GM19043 (cell line): Measurements from ENCODE around the gene VAV3.

Experiments
- ATAC-seq: cut with Tn5 transposase; IDR thresholded peaks from one replicate; pipeline ENCODE4 v1.9.1; 2021; ENCODE audit warnings: low read depth; ENCODE audit not compliant: unreplicated experiment

The VAV3 gene

DNA sequence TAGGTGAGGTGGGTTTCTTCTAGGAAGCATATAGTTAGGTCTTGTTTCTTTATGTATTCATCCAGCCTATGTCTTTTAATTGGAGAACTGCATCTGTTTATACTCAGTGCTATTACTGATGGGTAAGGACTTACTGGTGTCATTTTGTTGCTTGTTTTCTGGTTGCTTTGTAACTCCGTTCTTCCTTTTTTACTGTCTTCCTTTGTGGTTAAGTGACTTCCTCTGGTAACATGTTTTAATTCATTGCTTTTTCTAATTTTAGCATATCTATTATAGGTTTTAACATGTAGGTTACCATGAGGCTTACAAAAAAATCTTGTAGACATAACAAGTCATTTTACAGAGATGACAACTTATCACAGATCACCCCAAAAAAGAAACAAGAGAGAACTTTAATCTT, 160.8 kb downstream of the VAV3 start:
- ATAC-seq: no peak

DNA sequence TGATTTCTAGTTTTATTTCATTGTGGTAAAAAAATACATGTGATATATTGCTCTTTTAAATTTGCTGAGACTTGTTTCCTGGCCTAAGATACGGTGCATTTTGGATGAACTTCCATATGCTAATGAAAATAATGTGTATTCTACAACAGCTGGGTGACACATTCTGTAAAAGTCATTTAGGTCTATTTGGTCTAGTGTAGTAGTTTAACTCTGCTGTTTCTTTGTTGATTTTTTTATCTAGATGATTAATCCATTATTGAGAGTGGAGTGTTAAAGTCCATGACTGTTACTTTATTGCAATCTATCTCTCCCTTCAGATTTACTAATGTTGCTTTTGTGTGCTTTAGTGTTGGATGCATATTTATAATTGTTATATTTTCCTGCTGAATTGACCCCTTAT, 161.4 kb downstream of the VAV3 start:
- no peak for ATAC-seq

DNA sequence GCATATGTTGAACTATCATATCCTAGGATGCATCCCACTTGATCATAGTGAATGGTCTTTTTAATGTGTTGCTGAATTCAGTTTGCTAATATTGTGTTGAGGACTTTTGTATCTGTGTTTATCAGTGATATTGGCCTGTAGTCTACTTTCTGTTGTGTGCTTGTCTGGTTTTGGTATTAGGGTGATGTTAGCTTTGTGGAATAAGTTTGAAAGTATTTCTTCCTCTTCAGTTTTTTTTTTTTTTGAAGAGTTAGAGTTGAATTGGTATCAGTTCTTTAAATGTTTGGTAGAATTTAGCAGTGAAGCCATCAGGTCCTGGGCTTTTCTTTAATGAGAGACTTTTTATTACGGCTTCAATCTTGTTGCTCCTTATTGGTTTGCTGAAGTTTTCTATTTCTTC, 162.3 kb downstream of the VAV3 start:
- no peak for ATAC-seq

DNA sequence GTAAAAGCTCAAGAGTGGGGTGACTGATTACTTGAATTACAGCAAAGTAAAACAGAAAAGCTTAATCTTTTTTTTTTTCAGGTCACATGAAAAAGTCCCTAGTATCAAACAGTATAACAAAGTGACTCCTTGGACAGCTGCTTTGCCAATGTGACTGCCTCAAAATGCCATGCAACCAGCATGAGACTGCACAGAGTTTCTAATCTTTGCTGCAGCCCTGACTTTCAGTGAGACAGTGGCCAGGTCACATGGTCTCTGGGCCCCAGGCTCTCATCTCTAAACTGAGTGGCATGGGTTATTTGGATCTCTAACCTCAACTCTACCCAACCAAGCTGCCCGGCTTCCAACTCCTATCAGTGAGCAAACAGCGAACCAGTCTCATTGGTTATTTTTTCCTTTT, 169.0 kb downstream of the VAV3 start:
- ATAC-seq: no peak

DNA sequence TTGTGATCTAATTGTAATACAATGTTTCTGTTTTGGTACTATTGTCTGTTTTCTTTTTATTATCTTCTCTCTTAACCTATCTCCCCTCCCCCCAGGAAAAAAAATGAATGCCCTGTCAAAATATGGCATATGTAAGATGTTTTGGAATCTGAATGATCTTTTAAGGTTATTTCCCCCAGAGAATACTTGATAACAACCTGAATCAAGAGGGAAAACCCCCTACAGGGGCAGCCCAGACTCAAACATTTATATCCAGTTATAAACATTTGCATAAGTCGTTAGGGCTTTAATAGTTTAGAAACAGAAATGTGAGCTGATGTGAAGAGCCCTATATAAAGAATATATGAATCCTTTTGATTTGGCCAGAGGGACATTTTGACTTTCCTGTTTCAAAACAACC, 169.5 kb downstream of the VAV3 start:
- no peak for ATAC-seq

DNA sequence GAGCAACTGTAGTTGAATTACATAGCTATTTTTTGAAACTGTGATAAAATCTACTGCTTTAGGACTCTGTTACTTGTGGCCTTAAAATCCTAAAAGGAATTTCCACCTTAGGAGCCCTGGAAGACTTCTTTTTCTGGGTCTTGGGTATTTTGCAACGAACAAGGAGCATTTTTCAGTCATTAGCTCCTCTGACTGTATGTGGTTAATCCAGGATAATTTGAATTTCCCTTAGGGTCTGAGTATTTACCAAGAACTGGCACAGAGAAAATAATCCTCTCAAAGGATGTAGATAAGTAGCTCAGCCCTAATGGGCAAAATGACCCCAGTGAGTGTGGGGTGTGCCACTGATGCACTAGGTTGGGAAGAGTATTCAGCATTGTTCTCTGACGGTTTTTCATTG, 170.4 kb downstream of the VAV3 start:
- ATAC-seq: no peak

DNA sequence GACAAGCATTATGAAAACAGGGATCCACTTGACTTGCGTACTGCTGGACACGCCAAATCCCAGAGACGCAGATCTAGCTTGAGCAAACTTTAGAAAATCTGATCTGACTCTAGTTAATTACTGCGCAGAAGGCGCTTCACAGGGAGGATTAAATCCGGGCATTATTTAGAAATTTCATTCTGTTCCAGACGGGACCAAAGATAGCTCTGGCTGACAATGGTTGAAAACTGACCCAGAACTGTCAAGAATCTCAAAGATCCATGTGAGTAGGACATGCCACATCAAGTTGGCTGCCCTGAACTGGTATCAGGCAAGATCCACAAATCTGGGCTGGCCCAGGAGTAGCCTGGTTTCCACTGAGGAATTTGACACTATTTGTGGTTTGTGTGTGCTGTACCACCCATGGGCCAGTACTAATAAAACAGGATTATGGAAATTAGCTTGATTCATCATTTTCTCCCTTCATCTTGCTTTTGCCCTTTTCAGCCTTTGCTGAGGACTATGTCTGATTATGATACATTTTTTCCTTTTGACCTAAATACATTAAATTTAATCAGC, 171.0 kb downstream of the VAV3 start:
- ATAC-seq: no peak

DNA sequence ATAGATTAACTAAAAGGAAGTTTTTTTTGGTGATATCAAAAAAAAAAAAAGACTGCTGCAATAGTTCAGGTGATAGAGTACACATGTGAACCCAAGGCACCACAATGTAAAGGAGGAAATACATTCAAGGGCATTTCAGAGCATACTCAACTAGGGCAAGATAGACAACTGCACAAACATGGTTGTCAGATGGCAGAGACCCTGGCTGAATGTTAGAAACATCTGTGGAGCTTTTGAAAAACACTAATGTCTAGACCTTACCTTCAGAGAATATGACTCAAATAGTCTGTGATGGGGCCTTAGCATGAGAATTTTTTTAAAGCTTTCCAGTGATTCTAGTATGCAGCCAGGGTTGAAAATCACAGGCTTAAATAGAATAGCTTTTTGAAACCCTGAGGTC, 173.6 kb downstream of the VAV3 start:
- no peak for ATAC-seq

DNA sequence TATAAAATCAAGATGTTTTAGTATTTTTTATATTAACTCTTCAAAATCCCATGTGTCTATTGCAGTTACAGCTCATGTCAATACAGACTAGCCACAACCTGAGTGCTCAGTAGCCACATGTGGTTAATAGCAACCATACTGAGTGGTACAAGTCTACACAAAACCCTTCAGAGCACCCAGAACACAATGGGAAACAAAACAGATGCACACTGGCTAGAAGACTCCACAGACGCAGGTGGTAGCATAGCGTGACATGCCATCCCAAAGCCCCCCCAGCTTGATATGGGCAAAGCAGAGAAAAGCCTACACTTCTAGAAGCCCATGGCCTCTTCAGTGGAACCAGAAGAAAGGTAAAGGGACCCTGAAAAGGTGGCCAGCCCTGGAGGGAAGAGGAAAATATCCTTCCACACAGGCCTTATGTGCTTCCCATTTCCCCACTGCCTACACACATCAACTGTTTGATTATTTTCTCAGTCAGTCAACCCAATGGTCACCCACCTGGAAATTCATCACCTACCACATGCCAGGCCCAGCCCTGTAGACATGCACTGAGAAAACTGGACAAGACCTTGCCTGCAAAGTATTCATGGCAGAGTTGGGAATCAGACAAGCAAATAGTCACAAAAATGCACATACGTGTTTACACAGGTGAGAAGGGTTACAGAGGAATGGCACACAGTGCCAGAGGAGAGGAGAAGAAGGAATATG, 175.0 kb downstream of the VAV3 start:
- ATAC-seq: no peak

DNA sequence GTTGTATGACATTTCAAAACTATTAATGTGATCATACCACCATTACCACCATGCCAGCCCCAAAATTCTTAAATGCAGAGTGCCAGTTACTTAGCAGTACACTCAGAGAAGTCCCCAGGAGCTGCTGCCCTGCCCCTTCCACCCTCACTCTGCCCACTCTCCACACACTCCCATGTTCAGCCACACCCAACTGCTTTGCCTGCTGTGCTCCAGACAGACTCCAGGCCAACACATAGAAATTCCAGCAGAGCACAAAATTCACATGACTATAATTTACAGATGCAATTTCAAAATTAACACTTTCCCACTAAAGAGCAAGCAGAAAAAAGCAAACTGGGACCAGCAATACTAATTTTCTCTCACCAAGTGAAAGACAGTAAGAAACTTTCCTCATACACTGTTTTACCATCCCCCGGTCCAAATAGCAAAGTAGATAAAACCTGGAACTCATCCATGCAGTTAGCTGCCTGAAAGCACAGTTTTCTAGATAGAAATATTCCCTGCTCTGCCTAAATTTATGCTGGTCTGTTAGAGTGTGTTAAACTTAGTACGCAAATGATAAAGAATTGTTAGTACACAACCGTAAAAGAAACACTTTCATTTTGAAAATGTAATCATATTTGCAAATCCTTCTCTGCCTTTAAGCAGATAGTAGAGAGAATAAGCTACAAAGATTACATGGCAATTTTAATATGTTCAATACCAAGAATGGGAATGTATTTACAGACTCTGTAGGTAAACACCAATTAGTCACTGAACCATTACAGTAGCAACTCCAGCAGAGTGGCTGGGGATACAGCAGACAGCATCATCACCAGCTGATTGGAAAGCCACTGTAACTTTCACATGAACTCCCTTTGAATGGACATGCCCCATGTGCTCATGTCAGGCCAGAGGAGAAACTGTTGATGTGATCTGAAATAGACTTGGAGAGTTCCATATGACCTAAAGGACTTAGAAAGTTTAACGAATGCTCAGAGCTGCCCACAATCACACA, 176.5 kb downstream of the VAV3 start:
- ATAC-seq: no peak

DNA sequence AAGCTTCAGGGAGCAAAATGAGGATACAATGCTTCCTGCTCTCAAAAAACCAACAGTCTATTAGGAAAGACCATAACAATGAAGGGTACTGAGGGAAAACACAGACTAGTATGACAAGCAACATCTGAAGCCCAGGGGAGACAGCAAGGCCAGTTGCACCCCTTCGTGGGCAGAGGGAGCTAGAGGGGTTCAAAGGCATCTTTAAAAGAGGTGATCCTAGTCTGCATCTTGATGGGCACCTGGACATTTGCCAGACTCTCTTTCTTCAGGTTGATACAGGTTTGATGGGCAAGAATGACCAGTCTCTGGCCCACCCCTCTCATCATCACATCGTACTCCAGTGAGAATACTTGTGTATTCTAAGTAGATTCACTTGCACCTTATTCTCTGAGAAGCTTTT, 177.7 kb downstream of the VAV3 start:
- ATAC-seq: no peak

DNA sequence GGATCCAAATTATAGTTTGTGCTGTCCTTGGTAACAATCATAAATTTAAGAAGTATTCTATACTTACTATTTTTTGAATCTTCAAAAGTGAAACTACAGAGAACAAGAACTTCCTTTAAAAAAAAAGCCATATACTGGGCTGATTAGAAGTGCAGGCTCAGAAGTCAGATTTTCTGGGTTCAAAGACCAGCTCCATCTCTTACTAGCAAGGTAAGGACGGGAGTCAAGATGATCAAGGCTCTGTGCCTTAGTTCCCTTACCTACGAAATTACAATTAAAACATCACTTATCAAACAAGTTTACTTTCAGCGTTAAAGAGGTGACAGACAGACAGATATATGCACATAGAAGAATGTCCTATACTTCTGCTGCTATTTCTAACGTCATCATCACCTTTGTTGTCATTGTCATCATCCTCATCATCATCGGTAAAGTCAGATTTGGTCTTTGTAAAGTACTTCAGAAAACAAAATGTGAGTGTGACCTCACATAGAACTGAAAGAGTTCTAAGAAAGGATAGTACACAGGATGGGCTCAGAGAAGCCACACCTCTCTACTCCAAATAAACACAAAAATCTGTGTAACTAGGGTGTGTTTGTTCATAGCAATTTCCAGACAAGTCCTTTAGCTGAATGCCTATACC, 178.7 kb downstream of the VAV3 start:
- ATAC-seq: no peak

DNA sequence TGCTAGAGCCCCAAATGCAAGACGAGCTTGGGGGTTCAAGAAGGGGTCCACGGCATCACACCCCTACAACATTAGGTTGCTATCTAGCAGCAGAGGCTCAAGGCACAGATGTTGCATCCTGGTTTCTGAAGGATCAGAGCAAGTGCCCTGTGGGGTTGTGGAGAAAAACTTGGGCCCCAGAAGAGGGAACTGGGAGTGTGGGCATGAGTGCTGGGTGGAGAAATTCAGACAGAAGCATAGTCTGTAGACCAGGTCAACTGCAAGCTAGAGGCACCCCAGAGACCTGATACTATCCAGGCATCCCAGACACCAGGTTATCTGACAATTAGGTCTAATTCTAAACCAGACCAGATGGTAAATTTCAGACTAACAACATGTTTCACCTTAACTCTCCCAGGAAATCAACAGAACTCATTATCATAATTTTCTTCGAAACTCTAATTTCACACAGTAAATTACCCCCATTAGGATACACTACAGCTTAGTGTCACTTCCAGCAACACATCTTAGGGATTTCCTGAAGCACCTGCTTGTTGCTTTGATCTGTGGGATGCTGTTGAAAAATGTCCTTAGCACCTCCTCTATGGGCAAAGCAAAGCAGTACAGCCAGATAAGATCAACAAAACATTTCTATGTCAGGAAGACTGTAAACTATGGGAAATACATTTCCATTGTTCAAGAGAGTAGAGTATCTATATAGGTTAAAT, 179.3 kb downstream of the VAV3 start:
- no peak for ATAC-seq

DNA sequence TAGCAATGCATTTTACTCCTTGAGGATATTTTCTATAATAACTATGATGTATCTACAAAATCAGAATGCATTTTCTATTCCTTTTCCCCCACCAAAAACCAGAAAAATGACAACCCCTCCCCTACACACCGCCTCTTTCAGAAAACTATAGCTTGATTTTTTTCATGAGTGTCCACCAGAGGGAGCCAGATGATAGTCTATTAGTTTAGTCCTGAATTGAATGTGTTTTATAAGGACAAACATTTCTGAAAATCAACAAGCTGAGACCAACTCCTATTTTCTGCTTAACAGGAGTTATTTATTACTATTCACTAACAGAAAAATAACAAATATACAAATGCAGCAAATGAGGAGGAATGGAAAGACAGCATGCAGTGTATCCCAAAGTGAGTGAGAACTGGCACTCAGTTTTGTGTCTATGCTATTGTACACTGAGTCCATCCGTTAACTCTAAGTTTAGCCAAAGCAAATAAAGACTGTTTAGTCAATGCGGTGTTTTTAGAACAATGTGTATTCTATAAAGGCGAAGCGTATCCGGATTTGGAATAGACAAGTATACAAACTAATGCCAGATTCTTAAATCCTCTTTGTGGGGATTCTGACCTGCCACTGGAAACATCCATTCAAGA, 182.6 kb downstream of the VAV3 start:
- no peak for ATAC-seq

DNA sequence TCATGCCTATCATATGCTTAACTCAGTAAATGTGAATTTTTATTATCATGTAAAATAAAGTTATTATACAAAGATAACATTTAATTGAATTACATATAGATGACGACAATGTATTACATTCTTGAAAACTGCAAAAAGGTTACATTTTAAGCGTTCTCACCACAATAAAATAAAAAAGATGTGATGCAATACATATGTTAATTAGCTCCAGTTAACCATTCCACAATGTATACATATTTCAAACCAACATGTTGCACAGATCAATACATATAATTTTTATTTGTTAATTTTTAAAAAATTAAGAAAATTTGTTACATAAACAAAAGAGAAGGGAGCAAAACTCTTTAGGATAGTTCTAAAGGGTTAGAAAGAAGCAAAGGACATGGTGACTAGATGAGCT, 183.7 kb downstream of the VAV3 start:
- ATAC-seq: no peak

DNA sequence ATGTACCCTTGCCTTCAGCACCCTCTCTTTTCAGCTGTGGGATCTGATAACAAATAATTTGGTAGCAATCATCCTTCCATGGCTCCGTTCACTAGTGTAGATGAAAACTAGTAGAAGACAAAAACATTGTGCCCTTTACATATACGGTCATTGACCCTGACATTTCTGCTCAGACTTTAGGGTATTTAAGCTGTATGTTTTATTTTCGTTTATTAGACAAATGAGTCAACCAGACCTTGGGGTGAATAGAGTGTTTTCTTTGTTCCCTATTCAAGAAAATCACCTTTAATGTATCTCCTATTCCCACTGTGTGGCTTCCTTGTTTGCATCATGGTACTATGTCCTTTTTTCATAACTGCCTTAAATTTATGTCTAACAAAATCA, 187.3 kb downstream of the VAV3 start:
- peak; percentile 16 for ATAC-seq

DNA sequence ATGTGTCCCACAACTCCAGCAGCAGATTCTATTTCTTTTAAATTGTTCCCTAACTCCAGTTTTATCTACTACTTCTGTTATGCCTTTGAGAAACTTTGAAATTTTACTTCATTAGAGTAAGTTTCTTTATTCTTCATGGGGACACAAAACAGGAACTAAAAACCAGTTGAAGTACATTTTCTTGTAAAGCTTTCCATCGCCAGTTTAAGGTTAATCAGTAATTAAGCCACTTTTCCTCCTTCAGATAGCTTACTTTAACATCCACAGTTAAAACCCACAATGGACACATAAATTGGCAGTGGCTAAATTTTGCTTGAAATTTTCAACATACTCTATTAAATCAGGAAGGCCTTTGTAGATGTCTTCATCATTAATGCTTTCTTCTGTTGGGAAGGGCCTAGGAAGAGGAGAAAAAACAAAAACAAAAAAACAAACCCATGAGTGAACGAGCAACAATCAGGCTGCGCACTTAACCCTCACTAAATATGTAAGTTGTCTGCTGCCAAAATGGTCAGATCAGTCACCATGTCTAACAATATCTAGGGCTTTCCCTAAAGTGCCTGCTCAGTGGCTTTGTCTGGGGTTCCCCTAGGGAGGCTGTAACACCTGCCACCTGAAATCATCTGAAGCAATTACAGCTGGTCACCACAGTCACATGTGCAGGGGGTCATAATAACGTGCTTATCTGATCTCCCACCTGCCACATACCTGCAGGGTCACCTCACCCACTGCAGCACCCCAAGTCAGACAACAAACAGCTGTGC, 187.9 kb downstream of the VAV3 start:
- peak; percentile 75 for ATAC-seq

DNA sequence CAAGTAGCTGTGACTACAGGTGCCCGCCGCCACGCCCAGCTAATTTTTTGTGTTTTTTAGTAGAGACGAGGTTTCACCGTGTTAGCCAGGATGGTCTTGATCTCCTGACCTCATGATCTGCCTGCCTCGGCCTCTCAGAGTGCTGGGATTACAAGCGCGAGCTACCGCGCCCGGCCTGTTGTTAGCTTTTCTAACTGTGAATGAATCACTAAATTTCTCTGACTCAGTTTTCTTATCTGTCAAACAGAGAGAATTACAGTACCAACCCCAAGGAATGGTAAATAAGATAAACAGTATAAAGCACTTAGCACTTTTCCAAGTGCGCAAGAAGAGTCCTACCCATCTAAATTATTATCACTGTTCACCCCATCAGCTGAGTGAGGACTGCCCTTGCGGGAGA, 193.6 kb downstream of the VAV3 start:
- no peak for ATAC-seq

DNA sequence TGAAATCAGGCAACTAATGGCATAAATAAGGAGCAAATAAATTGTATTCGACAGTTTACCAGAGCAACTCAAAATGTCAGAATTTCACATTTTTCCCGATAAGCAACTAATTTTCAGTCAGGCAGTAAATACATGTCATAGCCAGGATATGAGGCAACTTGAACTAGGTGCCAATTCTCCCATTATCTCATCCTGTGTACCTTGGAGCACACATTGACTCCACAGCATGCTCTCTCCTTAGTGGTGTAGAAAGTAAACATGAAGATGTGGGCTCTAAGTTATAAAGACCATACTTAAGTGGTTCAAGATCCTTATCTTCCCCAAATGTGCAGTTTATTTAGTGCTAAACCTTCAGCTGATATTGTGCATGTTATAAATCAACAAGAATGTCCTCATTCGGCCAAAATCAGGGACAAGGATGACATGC, 197.8 kb downstream of the VAV3 start:
- ATAC-seq: no peak
